Measurements from ENCODE around the gene KCTD5.

KCTD5 gene

DNA sequence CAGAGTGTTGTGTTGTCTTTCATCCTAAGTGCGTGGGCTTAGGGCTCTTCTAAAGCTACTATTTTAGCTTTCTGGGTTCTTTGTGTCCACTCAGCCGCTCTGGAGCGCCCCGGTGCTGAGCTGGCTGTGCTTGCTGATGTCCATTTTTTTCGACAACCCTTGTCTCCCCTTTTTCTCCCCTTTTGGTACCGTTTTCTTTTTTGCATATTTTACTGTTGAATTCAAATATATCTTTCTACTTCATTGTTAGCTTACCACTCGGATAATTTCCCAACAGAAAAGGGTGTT, 71.4 kb downstream of the KCTD5 start:
- Histone ChIP-seq H3K4me1 (ENCODE audit: control insufficient read depth, insufficient read depth, low read length) (peaks cover 15% of the 10 kb centered on the region), H3K9ac (ENCODE audit: low read depth, low read length) (peak overlapping the region; percentile 93), H3K27me3 (ENCODE audit: control insufficient read depth, insufficient read depth, low read length) (no peaks in the 10 kb centered on the region), H3K9me3 (ENCODE audit: control insufficient read depth, insufficient read depth, low read length) (no peaks in the 10 kb centered on the region), H3K4me3 (ENCODE audit: low read depth, low read length) (peak overlapping the region; percentile 88), H3K36me3 (ENCODE audit: control insufficient read depth, insufficient read depth, low read length) (peaks cover 23% of the 10 kb centered on the region)

DNA sequence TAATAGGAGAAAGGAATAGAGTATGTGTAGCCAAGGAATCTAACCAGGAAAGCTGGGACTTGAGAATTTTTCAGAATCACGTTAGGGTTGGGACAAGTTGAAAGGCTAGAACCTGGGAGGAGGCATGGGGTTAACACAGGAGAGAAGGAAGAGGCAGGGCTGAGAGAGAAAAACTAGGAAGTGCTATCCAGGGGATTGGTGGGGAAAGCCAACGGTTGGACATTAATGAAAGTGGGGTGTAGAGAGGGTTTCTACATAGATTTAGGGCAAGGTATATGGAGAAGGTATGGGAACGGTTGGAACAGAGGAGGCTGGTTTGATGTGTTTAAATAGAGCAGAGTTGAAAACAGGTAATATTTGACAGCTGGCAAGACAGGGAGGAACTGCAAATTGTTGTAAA, 72.8 kb downstream of the KCTD5 start:
- peaks cover 35% of the 10 kb centered on the region for H3K36me3 ChIP-seq (ENCODE audit: control insufficient read depth, insufficient read depth, low read length)
- peak overlapping the region; percentile 88 for H3K4me3 ChIP-seq (ENCODE audit: low read depth, low read length)
- no peaks in the 10 kb centered on the region for H3K9me3 ChIP-seq (ENCODE audit: control insufficient read depth, insufficient read depth, low read length)
- H3K4me1 ChIP-seq (ENCODE audit: control insufficient read depth, insufficient read depth, low read length) = peaks cover 15% of the 10 kb centered on the region
- no peaks in the 10 kb centered on the region for H3K27me3 ChIP-seq (ENCODE audit: control insufficient read depth, insufficient read depth, low read length)
- no peak overlapping the region for H3K9ac ChIP-seq (ENCODE audit: low read depth, low read length)

DNA sequence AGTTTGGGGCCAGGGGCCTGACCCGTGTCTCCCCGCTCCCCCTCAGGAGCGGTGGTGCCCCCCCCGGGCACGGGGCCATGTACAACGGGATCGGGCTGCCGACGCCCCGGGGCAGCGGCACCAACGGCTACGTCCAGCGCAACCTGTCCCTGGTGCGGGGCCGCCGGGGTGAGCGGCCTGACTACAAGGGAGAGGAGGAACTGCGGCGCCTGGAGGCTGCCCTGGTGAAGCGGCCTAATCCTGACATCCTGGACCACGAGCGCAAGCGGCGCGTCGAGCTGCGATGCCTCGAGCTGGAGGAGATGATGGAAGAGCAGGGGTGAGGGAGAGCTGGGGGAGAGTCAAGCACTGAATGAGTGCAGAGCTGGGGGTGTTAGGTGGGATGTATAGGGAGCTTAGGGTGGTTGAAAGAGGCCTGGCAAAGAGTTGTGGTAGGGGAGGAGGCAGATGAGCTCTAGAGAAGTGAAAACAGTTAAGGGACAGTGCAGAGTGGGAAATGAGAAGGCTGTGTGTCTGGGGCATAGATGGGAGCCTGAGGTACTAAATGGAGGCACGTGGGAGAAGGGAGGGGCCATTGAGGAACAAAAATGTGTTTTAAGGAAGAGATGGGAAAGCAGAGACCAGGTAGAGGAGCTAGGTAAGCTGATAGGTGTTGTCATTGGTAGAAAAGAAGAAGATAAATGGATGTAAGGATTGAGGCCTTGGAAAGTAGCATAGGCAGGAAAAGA, 74.1 kb downstream of the KCTD5 start:
- peaks cover 47% of the 10 kb centered on the region for H3K36me3 ChIP-seq (ENCODE audit: control insufficient read depth, insufficient read depth, low read length)
- no peak overlapping the region for H3K9ac ChIP-seq (ENCODE audit: low read depth, low read length)
- H3K4me3 ChIP-seq (ENCODE audit: low read depth, low read length) = no peak overlapping the region
- no peaks in the 10 kb centered on the region for H3K9me3 ChIP-seq (ENCODE audit: control insufficient read depth, insufficient read depth, low read length)
- peaks cover 15% of the 10 kb centered on the region for H3K4me1 ChIP-seq (ENCODE audit: control insufficient read depth, insufficient read depth, low read length)
- H3K27me3 ChIP-seq (ENCODE audit: control insufficient read depth, insufficient read depth, low read length) = no peaks in the 10 kb centered on the region

DNA sequence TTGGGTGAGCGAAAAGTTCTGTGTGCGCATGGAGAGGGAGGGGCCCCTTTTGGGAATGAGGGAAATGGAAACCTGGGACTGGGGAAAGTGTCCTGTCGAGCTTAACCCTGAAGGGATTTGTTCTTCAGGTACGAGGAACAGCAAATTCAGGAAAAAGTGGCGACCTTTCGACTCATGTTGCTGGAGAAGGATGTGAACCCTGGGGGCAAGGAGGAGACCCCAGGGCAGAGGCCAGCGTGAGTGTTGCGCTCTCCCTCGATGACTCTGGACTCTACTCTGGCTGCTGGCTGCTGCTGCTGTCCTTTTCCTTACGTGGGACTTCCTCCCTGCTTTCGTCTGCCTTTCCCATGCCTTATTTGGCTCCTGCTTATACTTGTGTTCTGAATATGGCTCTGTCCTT, 75.0 kb downstream of the KCTD5 start:
- Histone ChIP-seq H3K4me1 (ENCODE audit: control insufficient read depth, insufficient read depth, low read length) (peaks cover 15% of the 10 kb centered on the region), H3K9me3 (ENCODE audit: control insufficient read depth, insufficient read depth, low read length) (peaks cover 3% of the 10 kb centered on the region), H3K4me3 (ENCODE audit: low read depth, low read length) (no peak overlapping the region), H3K9ac (ENCODE audit: low read depth, low read length) (no peak overlapping the region), H3K27me3 (ENCODE audit: control insufficient read depth, insufficient read depth, low read length) (no peaks in the 10 kb centered on the region), H3K36me3 (ENCODE audit: control insufficient read depth, insufficient read depth, low read length) (peaks cover 56% of the 10 kb centered on the region)
